ENCODE results near the gene PLEKHN1. TPM values are rescaled to one million over a fixed set of nuclear protein-coding genes. Genes with fewer than 3 reads are reported as not detected.
"Not testable (repeated sequence)": the region's sequence is repeated elsewhere in the genome, so short reads cannot be mapped to it uniquely, and the experiment has no call there.

The PLEKHN1 gene
- total RNA-seq, 1 donor from 2014 or later, result not detected

GRCh38 chr1:1012736-1013104, 46.4 kb downstream of the PLEKHN1 start:
- intact Hi-C loops (cut with DNase I); ATAC-seq: not testable (repeated sequence)
- DNase-seq (ENCODE audit: missing footprints), result peak; percentile 37

GRCh38 chr1:1013105-1013921, 47.0 kb downstream of the PLEKHN1 start, which contains the start of gene ISG15:
Gene ISG15 (plus strand): TSS chr1:1013497. CDS start chr1:1013574, 77 bp downstream.
- ATAC-seq, result peak; percentile 93
- peak; percentile 96 for DNase-seq (ENCODE audit: missing footprints)
- intact Hi-C loops (cut with DNase I), result no loop called here

GRCh38 chr1:1013922-1014648, 47.8 kb downstream of the PLEKHN1 start:
- intact Hi-C loops (cut with DNase I), result no loop called here
- DNase-seq (ENCODE audit: missing footprints) (no peak), ATAC-seq (peak; percentile 8)

- no peak for ATAC-seq
- intact Hi-C loops (cut with DNase I), result no loop called here
- no peak for DNase-seq (ENCODE audit: missing footprints)
These were observed 48.8 kb downstream of the PLEKHN1 start for GRCh38 chr1:1014799-1015681.

GRCh38 chr1:1017397-1018320, 51.4 kb downstream of the PLEKHN1 start:
- ATAC-seq; DNase-seq (ENCODE audit: missing footprints); intact Hi-C loops (cut with DNase I): not testable (repeated sequence)

- peak; percentile 65 for DNase-seq (ENCODE audit: missing footprints)
- ATAC-seq; intact Hi-C loops (cut with DNase I): not testable (repeated sequence)
These were observed 52.0 kb downstream of the PLEKHN1 start for GRCh38 chr1:1018321-1018685.

GRCh38 chr1:1019122-1019999, 53.1 kb downstream of the PLEKHN1 start:
- ATAC-seq (peak; percentile 94), DNase-seq (ENCODE audit: missing footprints) (peak; percentile 88)
- intact Hi-C loops (cut with DNase I), result no loop called here

GRCh38 chr1:1020000-1020404, 53.7 kb downstream of the PLEKHN1 start, which contains the start of gene AGRN:
Gene AGRN (plus strand): TSS chr1:1020120. CDS start chr1:1020173, 53 bp downstream.
- intact Hi-C loops (cut with DNase I), result loop anchor here (5.0 kb wide), 1 partner anchor 92 kb away; no protein-coding TSS in a partner anchor
- peak; percentile 79 for DNase-seq (ENCODE audit: missing footprints)
- peak; percentile 54 for ATAC-seq

GRCh38 chr1:1020415-1021009, 54.2 kb downstream of the PLEKHN1 start:
- no peak for ATAC-seq
- DNase-seq (ENCODE audit: missing footprints), result peak; percentile 64
- intact Hi-C loops (cut with DNase I), result loop anchor here (5.0 kb wide), 1 partner anchor 92 kb away; no protein-coding TSS in a partner anchor

- ATAC-seq (peak; percentile 5), DNase-seq (ENCODE audit: missing footprints) (peak; percentile 75)
- intact Hi-C loops (cut with DNase I), result loop anchor here (5.0 kb wide), 1 partner anchor 91 kb away; no protein-coding TSS in a partner anchor
These were observed 55.0 kb downstream of the PLEKHN1 start for GRCh38 chr1:1021010-1021919.

- DNase-seq (ENCODE audit: missing footprints) (peak; percentile 54), ATAC-seq (no peak)
- intact Hi-C loops (cut with DNase I), result loop anchor here (5.0 kb wide), 1 partner anchor 90 kb away; no protein-coding TSS in a partner anchor
These were observed 55.6 kb downstream of the PLEKHN1 start for GRCh38 chr1:1021920-1022259.

GRCh38 chr1:1022302-1023009, 56.2 kb downstream of the PLEKHN1 start:
- intact Hi-C loops (cut with DNase I), result loop anchor here (5.0 kb wide), 1 partner anchor 90 kb away; no protein-coding TSS in a partner anchor
- ATAC-seq, result no peak
- DNase-seq (ENCODE audit: missing footprints), result peak; percentile 60

- intact Hi-C loops (cut with DNase I), result loop anchor here (5.0 kb wide), 1 partner anchor 89 kb away; no protein-coding TSS in a partner anchor
- ATAC-seq, result no peak
- no peak for DNase-seq (ENCODE audit: missing footprints)
These were observed 57.4 kb downstream of the PLEKHN1 start for GRCh38 chr1:1023700-1024099.

GRCh38 chr1:1024149-1024770, 58.0 kb downstream of the PLEKHN1 start:
- intact Hi-C loops (cut with DNase I), result loop anchor here (5.0 kb wide), 1 partner anchor 88 kb away; no protein-coding TSS in a partner anchor
- DNase-seq (ENCODE audit: missing footprints), result no peak
- no peak for ATAC-seq

Data from Right ventricle myocardium inferior (tissue), 1 donor.